HG02678 (cell line): ENCODE data around the gene POU2F2.
A peak's percentile ranks its signal among the peaks of the same experiment; 100 is the strongest.

Experiments used
- ATAC-seq: cut with Tn5 transposase; IDR thresholded peaks from one replicate; pipeline ENCODE4 v1.9.1; 2021; ENCODE audit warnings: mild to moderate bottlenecking, moderate library complexity; ENCODE audit not compliant: unreplicated experiment

POU2F2 gene

GRCh38 chr19:42155796-42156195 lies 23.6 kb upstream of the POU2F2 start:
- no peak for ATAC-seq

DNA sequence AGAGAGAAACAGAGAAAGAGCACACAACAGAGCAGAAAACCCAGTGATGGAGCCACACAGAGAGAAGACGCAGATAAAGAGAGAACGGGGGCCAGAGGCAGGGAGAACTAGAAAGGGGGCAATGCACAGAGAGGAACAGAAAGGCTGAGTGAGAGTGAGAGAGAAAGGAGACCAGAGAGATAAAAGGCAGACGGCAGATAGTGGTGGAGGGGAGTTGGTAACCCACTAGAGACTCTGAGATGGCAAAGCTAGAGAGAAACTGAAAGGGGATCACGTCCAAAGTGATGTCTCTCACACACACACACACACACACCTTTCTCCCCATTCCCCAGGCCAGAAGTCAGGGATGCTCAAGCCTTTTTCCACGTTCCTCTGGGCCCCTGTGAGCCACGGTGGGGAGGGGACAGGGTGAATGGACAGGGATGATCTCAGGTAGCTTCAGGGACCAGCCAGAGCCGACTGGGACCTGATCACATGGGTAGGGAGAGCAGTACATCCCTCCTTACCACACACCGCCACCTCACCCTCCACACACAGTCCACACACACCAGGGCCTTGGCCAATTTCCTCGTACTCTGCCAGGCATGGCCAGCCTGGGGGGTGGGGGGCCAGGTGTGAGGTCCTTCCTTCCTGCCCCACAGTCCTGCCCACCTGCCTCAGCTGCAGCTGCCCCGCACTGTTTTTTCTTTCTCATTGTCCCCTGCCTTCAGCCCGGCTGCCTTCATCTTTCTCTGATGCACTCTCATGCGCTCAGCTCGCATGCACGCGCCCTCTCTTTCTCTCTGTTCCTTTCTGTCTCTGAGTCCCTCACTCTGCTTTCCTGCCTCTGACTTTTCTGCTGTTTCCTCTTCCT lies 22.5 kb upstream of the POU2F2 start:
- no peak for ATAC-seq

DNA sequence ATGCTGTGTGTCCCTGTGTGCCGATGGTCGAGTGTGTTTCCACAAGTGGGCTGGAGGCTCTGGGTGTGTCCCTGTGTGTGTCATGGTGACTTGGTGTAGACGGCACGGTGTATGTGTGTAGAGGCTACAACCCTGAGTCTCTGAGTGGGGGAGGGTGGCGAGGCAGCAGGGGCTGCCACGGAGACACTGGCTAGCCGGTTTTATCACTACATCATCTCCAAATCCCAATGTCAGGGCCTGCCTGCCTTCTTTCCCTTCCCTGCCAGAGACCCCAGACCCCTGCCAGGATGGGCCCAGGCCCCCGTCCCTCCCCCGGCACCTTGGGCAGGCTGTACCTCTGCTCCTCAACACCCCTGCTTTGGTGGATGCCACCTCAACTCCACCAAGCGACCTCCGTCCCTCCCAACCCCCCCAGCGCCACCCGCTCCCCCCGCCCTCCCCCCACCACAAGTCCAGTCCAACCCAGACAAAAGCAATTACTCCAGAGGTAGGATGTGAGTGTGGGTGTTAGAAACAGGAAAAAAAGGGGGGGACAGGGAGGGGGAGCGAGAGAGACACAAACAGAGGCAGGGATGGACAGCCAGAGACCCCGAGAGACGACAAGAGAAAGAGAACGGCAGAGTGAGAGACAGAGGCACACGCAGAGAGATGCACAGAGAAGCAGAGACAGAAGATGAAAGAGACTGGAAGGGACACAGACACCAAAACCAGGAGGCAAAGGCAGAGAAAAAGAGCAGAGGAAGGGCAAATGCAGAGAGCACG lies 21.6 kb upstream of the POU2F2 start:
- no peak for ATAC-seq

DNA sequence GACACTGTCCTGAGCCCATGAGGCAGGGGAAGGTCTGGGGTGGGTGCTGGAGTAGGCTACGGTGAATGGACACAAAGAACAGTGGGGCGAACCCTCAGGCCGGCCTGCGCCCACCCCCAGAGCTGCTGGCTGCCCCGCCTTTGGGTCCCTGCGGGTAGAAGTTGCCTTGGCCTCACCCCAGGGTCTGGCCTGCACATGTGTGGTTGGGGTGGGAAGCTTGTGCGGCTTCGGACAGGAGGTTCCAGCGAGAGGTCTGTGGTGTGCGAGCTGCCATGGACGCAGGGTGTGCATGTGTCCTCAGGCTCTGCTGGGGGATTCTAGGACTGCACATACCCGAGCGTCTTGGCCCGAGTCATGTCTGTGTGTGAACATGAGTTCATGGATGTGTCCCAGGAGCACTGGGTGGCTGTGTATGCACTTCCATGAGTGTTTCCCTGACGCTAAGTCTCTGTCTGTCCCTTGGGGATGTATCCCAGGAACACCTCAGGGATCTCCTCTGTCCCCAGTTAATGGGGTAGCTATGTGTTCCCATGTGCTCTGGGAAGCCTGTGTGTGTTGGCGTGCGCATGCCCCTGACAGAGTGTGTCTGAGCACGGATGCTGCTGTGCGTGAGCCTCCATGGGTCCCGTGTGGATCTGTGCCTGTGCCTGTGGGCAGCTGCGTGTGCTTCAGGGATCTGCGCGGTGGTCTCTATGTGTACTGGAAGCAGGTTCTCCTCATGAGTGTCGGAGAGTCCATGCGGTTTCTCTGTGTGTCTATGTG lies 20.8 kb upstream of the POU2F2 start:
- no peak for ATAC-seq

DNA sequence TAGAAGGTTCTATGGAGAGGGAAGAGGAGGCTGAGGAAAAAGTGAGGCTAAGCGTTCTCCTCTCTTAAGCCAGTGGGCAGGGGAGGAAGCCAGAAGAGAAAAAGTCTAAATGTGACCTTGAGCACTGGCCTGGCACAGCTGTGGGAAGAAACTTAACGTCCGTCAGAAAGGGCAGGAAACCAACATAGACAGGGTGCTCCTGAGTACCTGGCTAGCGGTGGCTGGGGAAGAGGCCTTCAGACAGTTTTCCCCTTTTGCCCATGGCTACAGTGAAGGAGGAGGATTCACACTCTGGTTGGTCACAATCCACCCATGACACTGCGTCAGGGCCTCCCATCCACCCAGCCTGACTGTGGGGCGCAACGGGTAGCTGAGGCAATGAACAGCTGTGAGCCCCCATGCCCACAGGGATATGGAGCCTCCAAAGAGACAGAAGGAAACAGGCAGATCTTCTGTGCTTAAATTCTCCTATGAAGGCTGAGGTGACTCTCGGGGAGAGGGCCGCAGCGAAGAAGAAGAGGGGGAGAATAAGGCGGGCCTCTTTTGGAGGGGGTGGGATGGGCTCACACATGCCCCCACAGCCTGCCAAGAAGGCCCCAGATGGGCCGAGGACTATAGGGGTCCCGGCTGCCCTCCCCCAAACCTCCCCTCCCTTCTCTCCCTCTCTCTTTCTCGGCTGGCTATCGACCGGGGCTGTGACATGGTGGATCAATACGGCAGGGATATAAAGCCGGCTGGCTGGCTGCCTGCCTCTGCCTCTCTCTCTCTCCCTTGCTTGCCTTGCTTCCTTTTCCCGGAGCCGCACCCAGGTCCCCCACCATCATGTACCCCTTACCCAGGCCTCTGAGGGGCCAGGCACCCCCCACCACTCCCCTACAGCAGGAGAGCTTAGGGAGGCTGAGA lies 19.8 kb upstream of the POU2F2 start:
- ATAC-seq = no peak

DNA sequence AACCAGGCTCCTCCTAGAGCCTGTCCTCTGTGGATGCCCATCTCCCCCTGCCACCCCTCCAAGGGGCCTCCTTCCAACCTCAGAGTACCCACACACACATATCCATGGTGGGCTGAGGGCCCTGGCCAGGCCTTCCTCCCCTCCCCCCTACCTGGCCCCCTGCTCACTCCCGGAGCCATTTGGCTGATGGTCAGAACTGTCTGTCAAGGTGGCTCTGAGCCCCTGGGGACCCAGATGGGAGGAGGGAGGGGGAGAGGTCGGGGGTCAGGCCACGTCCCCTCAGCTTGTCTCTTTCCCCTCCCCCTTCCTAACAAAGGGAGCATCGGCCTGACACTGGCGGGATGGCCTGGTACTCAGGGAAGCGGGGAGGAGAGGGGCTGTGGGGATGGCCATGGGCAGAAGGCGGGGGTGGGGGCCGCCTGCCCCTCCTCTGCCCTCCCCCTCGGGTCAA lies 18.7 kb upstream of the POU2F2 start:
- no peak for ATAC-seq

- no peak for ATAC-seq
These were observed 18.1 kb upstream of the POU2F2 start for GRCh38 chr19:42150364-42150763.

DNA sequence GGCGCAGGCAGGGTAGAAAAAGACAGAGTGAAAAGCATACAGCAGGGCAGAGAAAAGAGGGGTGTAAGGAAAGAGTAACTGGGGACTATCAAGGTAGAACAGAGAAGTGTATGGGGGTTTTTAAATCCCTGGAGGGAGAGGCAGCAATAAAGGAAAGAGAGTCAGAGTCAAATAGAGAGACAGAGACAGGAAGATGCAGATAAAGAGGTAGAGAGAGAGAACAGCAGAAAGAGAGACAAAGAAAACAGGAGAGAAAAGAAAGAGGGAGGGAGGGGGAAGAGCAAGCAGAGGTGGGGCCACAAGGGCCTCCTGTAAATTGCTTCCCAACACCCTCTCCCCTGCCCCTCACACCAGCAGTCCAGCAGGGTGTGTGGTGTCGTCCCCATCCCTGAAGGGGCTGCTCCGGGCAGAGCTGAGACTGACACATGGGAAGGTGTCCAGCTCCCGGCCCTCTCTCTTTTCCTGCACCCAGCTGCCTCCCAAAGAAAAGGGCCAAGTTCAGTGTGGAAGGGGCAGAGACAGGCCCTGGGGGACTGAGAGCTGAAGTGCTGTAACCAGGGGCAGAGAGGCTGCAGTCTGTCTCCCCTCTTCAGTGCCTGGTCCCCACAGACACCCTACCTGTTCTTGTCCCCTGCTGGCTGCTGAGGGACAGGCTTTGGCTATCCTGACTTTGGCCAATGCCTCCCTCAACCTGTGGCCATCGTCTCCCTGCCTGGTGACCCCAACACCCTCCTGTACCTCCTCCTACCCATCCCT lies 17.4 kb upstream of the POU2F2 start:
- ATAC-seq = no peak

DNA sequence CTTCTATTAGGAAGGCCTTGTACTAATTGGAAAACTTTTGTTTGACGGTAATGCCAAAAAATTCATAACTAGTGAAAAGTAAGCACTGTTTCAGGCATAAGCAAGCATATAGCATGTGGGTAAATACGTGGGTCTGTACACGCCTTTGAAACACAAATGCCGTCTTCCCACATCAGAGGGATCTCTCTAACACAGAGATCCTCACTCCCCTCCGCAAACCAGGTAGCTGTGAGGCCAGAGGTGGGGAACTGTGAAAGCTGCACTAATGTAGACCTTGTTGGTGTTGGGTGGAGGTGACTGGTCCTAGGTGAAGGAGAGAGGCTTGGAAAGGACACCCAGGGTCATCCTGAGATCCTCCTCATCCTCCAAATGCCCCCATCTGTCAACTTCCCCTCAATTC lies 16.0 kb upstream of the POU2F2 start:
- no peak for ATAC-seq

GRCh38 chr19:42143341-42144234 lies 11.3 kb upstream of the POU2F2 start:
- ATAC-seq = no peak

DNA sequence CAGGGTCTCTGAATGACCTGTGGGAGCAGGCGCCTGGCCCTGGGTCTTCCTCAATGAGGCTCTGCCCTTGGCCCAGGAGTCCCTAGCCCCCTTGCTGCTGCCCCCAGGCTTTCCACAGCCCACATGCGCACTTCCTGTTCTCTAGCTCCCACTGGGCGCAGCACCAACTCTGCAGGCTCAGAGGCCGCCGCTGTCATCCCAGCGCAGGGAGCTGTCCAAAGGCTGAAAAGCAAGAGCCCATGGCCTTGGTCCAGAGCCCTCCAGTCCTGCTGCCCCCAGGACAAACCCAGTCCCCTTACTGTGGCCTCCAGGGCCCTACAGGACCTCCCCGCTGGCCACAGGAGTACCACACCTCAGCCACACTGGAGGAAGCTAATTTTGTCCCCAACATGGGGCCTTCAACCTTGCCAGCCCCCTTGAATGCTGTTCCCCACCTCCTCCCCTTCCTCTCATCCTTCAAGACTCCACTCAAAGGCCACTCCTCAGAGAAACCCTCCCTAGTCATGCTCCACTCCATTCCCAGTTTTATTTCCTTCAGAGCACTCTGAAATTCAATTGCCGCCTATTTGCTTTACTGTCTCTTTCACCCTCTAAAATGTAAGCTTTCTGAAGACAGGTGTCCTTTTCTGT lies 8.0 kb upstream of the POU2F2 start:
- no peak for ATAC-seq

DNA sequence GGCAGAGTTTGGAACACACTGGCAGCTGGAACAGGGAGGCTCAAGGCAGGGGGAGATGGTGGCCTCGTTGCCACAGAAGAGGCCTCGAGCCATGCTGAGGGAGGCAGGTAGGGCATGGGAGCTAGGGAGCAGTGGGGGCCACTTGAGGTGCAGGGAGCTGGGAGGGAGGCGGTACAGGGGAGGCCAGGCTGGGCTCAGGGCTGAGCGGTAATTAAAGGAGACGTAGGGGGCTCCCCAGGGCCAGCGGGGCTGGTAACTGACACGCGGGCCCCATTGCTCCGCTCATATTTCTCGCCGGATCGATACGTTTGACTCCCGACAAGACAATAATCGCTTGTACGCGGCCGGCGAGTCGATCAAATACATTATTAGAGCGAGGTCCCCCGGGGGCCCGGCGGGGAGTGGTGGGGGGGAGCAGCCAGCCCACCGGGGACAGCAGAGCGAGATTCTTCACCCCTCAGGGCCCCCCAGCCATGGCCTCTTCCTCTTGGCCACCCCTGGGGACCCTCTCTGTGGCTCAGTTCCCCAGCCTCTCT lies 2.4 kb upstream of the POU2F2 start:
- no peak for ATAC-seq

GRCh38 chr19:42132851-42133528 lies 744 bp upstream of the POU2F2 start:
- ATAC-seq = peak; percentile 34

GRCh38 chr19:42131149-42132029 lies 857 bp downstream of the POU2F2 start:
- no peak for ATAC-seq

GRCh38 chr19:42130254-42130573 lies 2.0 kb downstream of the POU2F2 start:
- no peak for ATAC-seq

GRCh38 chr19:42129399-42130253 lies 2.6 kb downstream of the POU2F2 start:
- ATAC-seq = peak; percentile 62
